ENCODE results near the gene SOX9. TPM values are rescaled to one million over a fixed set of nuclear protein-coding genes. Genes with fewer than 3 reads are reported as not detected.

The SOX9 gene
- total RNA-seq, 2 experiments from 2014 or later, result not detected

DNA sequence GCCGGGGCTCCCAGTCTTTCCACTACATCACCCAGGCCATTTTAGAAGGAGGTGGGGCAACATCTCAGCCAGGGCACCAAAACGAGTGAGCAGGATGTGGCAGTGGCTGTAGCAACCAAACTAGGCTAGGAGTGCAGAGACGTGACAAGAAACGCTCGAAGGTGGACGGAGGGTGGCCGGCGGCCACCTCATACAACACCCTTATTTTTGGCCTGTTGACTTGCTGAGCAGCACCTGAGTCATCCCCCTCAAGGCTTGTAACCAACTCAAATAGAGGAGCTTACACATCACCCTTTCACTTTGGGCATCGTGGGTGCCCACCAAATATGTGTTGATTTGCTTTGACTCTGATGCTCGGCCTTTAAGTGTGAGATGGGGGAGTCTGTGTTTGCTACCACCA is 23.7 kb upstream of the SOX9 start:
- no peak for TF ChIP-seq CTCF (IDR thresholded peaks at IDR 0.05)
- Histone ChIP-seq H3K27ac (ENCODE audit: low read depth in 1 of 2, low read length in 2 of 2) (no peak overlapping the region), H3K9me3 (ENCODE audit: control insufficient read depth in 1 of 2, insufficient read depth in 1 of 2, low read length in 2 of 2) (peaks cover 0 to 16% of the 10 kb centered on the region in 2 experiments), H3K4me1 (ENCODE audit: insufficient read depth, low read length) (no peaks in the 10 kb centered on the region), H3K36me3 (ENCODE audit: insufficient read depth, low read length) (no peaks in the 10 kb centered on the region), H3K4me3 (ENCODE audit: low read length) (no peak overlapping the region), H3K27me3 (ENCODE audit: control insufficient read depth in 1 of 2, insufficient read depth in 2 of 2, low read length in 2 of 2) (peaks cover 0 to 2% of the 10 kb centered on the region in 2 experiments)
- ATAC-seq (ENCODE audit: poor library complexity) (no peak), DNase-seq (no peak)
- POLR2A ChIA-PET, result no interaction called here
- Mint-ChIP-seq H3K27me3 (no peaks in the 10 kb centered on the region), H3K27ac (no peak overlapping the region), H3K4me1 (ENCODE audit: low read depth) (no peaks in the 10 kb centered on the region), H3K36me3 (ENCODE audit: low read depth) (no peaks in the 10 kb centered on the region), H3K4me3 (no peak overlapping the region), H3K9me3 (no peaks in the 10 kb centered on the region)
- CTCF ChIA-PET, result no interaction called here
- intact Hi-C loops (cut with DNase I, micrococcal nuclease), result no loop called here

GRCh38 chr17:72099919-72100318 is 20.9 kb upstream of the SOX9 start:
- Mint-ChIP-seq H3K36me3 (ENCODE audit: low read depth) (no peaks in the 10 kb centered on the region), H3K4me3 (no peak overlapping the region), H3K27me3 (peaks cover 2% of the 10 kb centered on the region), H3K27ac (no peak overlapping the region), H3K9me3 (no peaks in the 10 kb centered on the region), H3K4me1 (ENCODE audit: low read depth) (no peaks in the 10 kb centered on the region)
- Histone ChIP-seq H3K9me3 (ENCODE audit: control insufficient read depth in 1 of 2, insufficient read depth in 1 of 2, low read length in 2 of 2) (peaks cover 0 to 16% of the 10 kb centered on the region in 2 experiments), H3K27ac (ENCODE audit: low read depth in 1 of 2, low read length in 2 of 2) (no peak overlapping the region), H3K4me1 (ENCODE audit: insufficient read depth, low read length) (no peaks in the 10 kb centered on the region), H3K27me3 (ENCODE audit: control insufficient read depth in 1 of 2, insufficient read depth in 2 of 2, low read length in 2 of 2) (peaks cover 0 to 2% of the 10 kb centered on the region in 2 experiments), H3K36me3 (ENCODE audit: insufficient read depth, low read length) (no peaks in the 10 kb centered on the region), H3K4me3 (ENCODE audit: low read length) (no peak overlapping the region)
- intact Hi-C loops (cut with DNase I, micrococcal nuclease), result no loop called here
- no peak for ATAC-seq (ENCODE audit: poor library complexity)
- no peak for DNase-seq
- TF ChIP-seq CTCF (IDR thresholded peaks at IDR 0.05), result no peak
- CTCF ChIA-PET, result no interaction called here
- POLR2A ChIA-PET, result no interaction called here

GRCh38 chr17:72100470-72100869 is 20.4 kb upstream of the SOX9 start:
- Mint-ChIP-seq H3K27ac (no peak overlapping the region), H3K4me1 (ENCODE audit: low read depth) (no peaks in the 10 kb centered on the region), H3K4me3 (no peak overlapping the region), H3K9me3 (no peaks in the 10 kb centered on the region), H3K36me3 (ENCODE audit: low read depth) (no peaks in the 10 kb centered on the region), H3K27me3 (peaks cover 6% of the 10 kb centered on the region)
- peaks cover 0 to 10% of the 10 kb centered on the region in 2 experiments for H3K9me3 ChIP-seq (ENCODE audit: control insufficient read depth in 1 of 2, insufficient read depth in 1 of 2, low read length in 2 of 2)
- H3K27me3 ChIP-seq (ENCODE audit: control insufficient read depth in 1 of 2, insufficient read depth in 2 of 2, low read length in 2 of 2), result peaks cover 0 to 2% of the 10 kb centered on the region in 2 experiments
- ChIA-PET CTCF (no interaction called here), POLR2A (no interaction called here)
- no peak for DNase-seq
- no peak overlapping the region for H3K4me3 ChIP-seq (ENCODE audit: low read length)
- no peaks in the 10 kb centered on the region for H3K4me1 ChIP-seq (ENCODE audit: insufficient read depth, low read length)
- H3K27ac ChIP-seq (ENCODE audit: low read depth in 1 of 2, low read length in 2 of 2), result no peak overlapping the region
- intact Hi-C loops (cut with DNase I, micrococcal nuclease), result no loop called here
- no peaks in the 10 kb centered on the region for H3K36me3 ChIP-seq (ENCODE audit: insufficient read depth, low read length)
- no peak for ATAC-seq (ENCODE audit: poor library complexity)
- no peak for TF ChIP-seq CTCF (IDR thresholded peaks at IDR 0.05)

All from CD4-positive, alpha-beta T cell (primary cell).